K562 (cell line): Measurements from ENCODE around the gene PTPN7. TPM values are rescaled to one million over a fixed set of nuclear protein-coding genes. Genes with fewer than 3 reads are reported as not detected.

Experiments
- ARID3A ChIP-seq: IDR thresholded peaks from 2 replicates; pipeline ENCODE4 v1.6.1; 2012; ENCODE audit warnings: low read depth, low read length, improper control_type of control experiment, borderline replicate concordance
- BRD4 ChIP-seq: fragments of 200-600 bp; sonication (generic); IDR thresholded peaks from 2 replicates; pipeline ENCODE4 v1.6.1; 2017; ENCODE audit warnings: inconsistent platforms
- BRD9 ChIP-seq: fragments of 450-650 bp; IDR thresholded peaks from 2 replicates; pipeline ENCODE4 v1.6.1; 2018; ENCODE audit warnings: low read depth; ENCODE audit not compliant: partially characterized antibody
- E2F3 ChIP-seq: fragments of 250-450 bp; sonication (Bioruptor Pico); IDR thresholded peaks from 2 replicates; pipeline ENCODE4 v1.4.0; 2020; ENCODE audit warnings: mild to moderate bottlenecking
- HDAC8 ChIP-seq: fragments of 450-650 bp; IDR thresholded peaks from 2 replicates; pipeline ENCODE4 v1.6.1; 2016; ENCODE audit warnings: mild to moderate bottlenecking, missing genetic modification characterization, moderate library complexity, missing compliant biosample characterization
- HIVEP1 ChIP-seq: fragments of 250-450 bp; sonication (Bioruptor Pico); IDR thresholded peaks from 2 replicates; pipeline ENCODE4 v1.4.0; 2020; ENCODE audit warnings: mild to moderate bottlenecking
- MAFK ChIP-seq: IDR thresholded peaks from 2 replicates; pipeline ENCODE4 v1.6.1; 2011; ENCODE audit warnings: low read length, improper control_type of control experiment
- PHF8 ChIP-seq: fragments of 200-600 bp; sonication (generic); IDR thresholded peaks from 2 replicates; pipeline ENCODE4 v1.6.1; 2012; ENCODE audit warnings: mixed run types, mild to moderate bottlenecking, inconsistent platforms, low read length, moderate library complexity, borderline replicate concordance
- PHTF2 ChIP-seq: fragments of 250-450 bp; sonication (Bioruptor Pico); IDR thresholded peaks from 2 replicates; pipeline ENCODE4 v1.5.0; 2021; ENCODE audit warnings: mild to moderate bottlenecking
- RAD21 ChIP-seq, 2 experiments: fragments of 250-450 bp in 1 of 2; fragments of 450-650 bp in 1 of 2; sonication (Bioruptor Pico) in 1 of 2; formaldehyde crosslinking in 1 of 2; IDR thresholded peaks in 1 of 2; conservative IDR thresholded peaks in 1 of 2; 2 replicates each; pipeline versions ENCODE4 v1.4.0 to v1.8.0; 2020 to 2022; ENCODE audit warnings: mild to moderate bottlenecking in 2 of 2, moderate library complexity in 1 of 2
- RBM39 ChIP-seq: fragments of 200-400 bp; formaldehyde crosslinking; optimal IDR thresholded peaks from 2 replicates; pipeline ENCODE3; 2018; ENCODE audit warnings: low read depth, low read length
- RFX5 ChIP-seq: IDR thresholded peaks from 2 replicates; pipeline ENCODE4 v1.6.1; 2011; ENCODE audit warnings: low read depth, mild to moderate bottlenecking, improper control_type of control experiment, low read length
- ZNF449 ChIP-seq: fragments of 250-450 bp; sonication (Bioruptor Pico); IDR thresholded peaks from 2 replicates; pipeline ENCODE4 v1.8.0; 2022; ENCODE audit warnings: moderate library complexity, mild to moderate bottlenecking, inconsistent platforms
- polyA plus RNA-seq, 8 experiments: library from polyadenylated mRNA; depleted of rRNA in 4 of 8; stranded (reverse) in 5 of 8; unstranded in 3 of 8; fragments of >200 nt; fragmentation: Nextera tagmentation in 2 of 8; fragmentation: Illumina TruSeq in 1 of 8; extraction: Ambion mirVana in 2 of 8; extraction: Trizol in 1 of 8; gene quantifications; 2 replicates each; pipeline versions ENCODE4 v1.2.1 to v1.2.3, GENCODE V29; 2011 to 2014; ENCODE audit warnings: inconsistent platforms in 1 of 8, missing spikeins in 1 of 8
- total RNA-seq, 7 experiments: library from RNA; depleted of rRNA in 6 of 7; stranded (reverse); fragments of >200 nt in 6 of 7; fragmentation: Illumina TruSeq in 2 of 7; extraction: Trizol in 2 of 7; gene quantifications; 2 replicates each; pipeline versions ENCODE4 v1.2.1 to v1.2.3, GENCODE V29; 2011 to 2021; ENCODE audit warnings: low replicate concordance in 1 of 7
- TF ChIP-seq, protein P1 (sequence below): IDR thresholded peaks from 3 replicates; pipeline ENCODE4 v1.6.1; 2011; ENCODE audit warnings: borderline replicate concordance, mild to moderate bottlenecking; ENCODE audit not compliant: insufficient read length, insufficient read depth
- TF ChIP-seq, protein P2 (sequence below), 2 experiments: fragments of 450-650 bp in 1 of 2; sonication (generic) in 1 of 2; formaldehyde crosslinking in 1 of 2; IDR thresholded peaks in 1 of 2; conservative IDR thresholded peaks in 1 of 2; 2 replicates each; pipeline versions ENCODE4 v1.6.1 to v1.8.1; 2016 to 2023; ENCODE audit warnings: mild to moderate bottlenecking in 2 of 2, moderate library complexity in 2 of 2, inconsistent platforms in 1 of 2, missing genetic modification reagents in 1 of 2
- TF ChIP-seq, protein P3 (sequence below): fragments of 250-450 bp; sonication (Bioruptor Pico); IDR thresholded peaks from 2 replicates; pipeline ENCODE4 v1.5.0; 2021; ENCODE audit warnings: mild to moderate bottlenecking, borderline replicate concordance
- TF ChIP-seq, protein P4 (sequence below): sonication (generic); formaldehyde crosslinking; IDR thresholded peaks from 2 replicates; pipeline ENCODE4 v1.9.0; 2022; ENCODE audit warnings: mild to moderate bottlenecking, missing genetic modification reagents

PTPN7 gene
- total and polyA plus RNA-seq, 9 of the 15 experiments (the other 6 are each of a cell fraction or from before 2014, with no cell fraction given): 18.7 to 144 (median 120) TPM

DNA sequence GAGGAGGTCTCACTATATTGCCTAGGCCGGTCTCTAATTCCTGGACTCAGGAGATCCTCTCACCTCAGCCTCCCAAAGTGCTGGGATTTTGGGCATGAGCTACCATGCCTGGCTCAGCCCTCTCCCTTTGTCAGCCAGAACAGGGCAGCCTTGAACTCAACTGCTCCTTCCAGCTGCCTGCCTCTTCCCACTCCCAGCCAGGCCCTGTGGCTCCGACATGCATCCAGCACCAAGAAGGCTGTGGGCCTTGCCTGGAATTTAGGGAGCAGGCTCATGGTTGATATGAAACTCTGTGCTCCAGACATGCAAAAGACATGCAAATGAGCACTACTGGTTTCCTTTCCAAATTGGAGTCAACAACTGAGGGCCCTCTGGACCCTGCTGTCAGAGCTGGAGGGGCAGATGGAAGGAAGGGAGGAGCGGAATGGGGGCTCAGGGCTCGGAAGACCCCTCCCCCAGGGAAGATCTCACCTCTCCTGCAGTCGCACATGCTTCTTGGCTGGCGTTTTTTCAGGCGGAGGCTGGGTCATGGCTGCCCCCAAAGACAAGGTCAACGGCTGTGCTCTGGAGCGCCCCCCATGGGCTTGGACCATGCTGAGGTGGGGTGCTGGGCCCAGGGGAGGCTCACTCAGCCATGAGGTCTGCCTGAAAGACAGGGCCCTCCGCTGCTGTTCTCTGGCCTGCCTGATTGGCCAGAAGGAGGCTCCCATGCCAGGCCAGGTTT, 1.4 kb downstream of the PTPN7 start (continued):
- TF ChIP-seq HIVEP1 (no peak), E2F3 (0 out of 2 replicates have a peak, but pooled peaks have one; percentile 10), BRD9 (no peak), PHTF2 (no peak), RBM39 (no peak), ZNF449 (peak; percentile 75), PHF8 (peak; percentile 30; the same call in 1 of the 2 replicates), BRD4 (no peak), RFX5 (0 out of 2 replicates have a peak, but pooled peaks have one; percentile 22), HDAC8 (0 out of 2 replicates have a peak, but pooled peaks have one; percentile 39), RAD21 (CRISPR knock-in tag; conservative IDR thresholded peaks at IDR 0.05 in 1 of 2, IDR thresholded peaks at IDR 0.05 in 1 of 2) (peak in 1 of 2 experiments; percentile 24; a peak in 1 of 4 replicates), MAFK (no peak), ARID3A (no peak)
- TF ChIP-seq, protein P1, sequence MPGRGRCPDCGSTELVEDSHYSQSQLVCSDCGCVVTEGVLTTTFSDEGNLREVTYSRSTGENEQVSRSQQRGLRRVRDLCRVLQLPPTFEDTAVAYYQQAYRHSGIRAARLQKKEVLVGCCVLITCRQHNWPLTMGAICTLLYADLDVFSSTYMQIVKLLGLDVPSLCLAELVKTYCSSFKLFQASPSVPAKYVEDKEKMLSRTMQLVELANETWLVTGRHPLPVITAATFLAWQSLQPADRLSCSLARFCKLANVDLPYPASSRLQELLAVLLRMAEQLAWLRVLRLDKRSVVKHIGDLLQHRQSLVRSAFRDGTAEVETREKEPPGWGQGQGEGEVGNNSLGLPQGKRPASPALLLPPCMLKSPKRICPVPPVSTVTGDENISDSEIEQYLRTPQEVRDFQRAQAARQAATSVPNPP: no peak
- TF ChIP-seq, protein P2, sequence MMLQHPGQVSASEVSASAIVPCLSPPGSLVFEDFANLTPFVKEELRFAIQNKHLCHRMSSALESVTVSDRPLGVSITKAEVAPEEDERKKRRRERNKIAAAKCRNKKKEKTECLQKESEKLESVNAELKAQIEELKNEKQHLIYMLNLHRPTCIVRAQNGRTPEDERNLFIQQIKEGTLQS (IDR thresholded peaks at IDR 0.05): no peak
- TF ChIP-seq, protein P2 (CRISPR knock-in tag; conservative IDR thresholded peaks at IDR 0.05): no peak
- TF ChIP-seq, protein P3, sequence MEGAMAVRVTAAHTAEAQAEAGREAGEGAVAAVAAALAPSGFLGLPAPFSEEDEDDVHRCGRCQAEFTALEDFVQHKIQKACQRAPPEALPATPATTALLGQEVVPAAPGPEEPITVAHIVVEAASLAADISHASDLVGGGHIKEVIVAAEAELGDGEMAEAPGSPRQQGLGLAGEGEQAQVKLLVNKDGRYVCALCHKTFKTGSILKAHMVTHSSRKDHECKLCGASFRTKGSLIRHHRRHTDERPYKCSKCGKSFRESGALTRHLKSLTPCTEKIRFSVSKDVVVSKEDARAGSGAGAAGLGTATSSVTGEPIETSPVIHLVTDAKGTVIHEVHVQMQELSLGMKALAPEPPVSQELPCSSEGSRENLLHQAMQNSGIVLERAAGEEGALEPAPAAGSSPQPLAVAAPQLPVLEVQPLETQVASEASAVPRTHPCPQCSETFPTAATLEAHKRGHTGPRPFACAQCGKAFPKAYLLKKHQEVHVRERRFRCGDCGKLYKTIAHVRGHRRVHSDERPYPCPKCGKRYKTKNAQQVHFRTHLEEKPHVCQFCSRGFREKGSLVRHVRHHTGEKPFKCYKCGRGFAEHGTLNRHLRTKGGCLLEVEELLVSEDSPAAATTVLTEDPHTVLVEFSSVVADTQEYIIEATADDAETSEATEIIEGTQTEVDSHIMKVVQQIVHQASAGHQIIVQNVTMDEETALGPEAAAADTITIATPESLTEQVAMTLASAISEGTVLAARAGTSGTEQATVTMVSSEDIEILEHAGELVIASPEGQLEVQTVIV: no peak; the same call in 1 of the 2 replicates
- TF ChIP-seq, protein P4, sequence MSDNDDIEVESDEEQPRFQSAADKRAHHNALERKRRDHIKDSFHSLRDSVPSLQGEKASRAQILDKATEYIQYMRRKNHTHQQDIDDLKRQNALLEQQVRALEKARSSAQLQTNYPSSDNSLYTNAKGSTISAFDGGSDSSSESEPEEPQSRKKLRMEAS: peak; percentile 98
